HL-60/S4 treated with retinoic acid at 250 ng/mL for 4 days and 3 days (cell line): ENCODE measurements around the gene TOGARAM2.

Experiments
- in situ Hi-C: fragments of 300-500 bp; cut with MboI; formaldehyde crosslinking; loops from 2 replicates; pipeline ENCODE4 v1.7.0; 2022; ENCODE audit warnings: low sequenced_read_pairs

TOGARAM2 gene

GRCh38 chr2:29016504-29016903 lies 35.4 kb downstream of the TOGARAM2 start:
- in situ Hi-C loops: no loop called here

DNA sequence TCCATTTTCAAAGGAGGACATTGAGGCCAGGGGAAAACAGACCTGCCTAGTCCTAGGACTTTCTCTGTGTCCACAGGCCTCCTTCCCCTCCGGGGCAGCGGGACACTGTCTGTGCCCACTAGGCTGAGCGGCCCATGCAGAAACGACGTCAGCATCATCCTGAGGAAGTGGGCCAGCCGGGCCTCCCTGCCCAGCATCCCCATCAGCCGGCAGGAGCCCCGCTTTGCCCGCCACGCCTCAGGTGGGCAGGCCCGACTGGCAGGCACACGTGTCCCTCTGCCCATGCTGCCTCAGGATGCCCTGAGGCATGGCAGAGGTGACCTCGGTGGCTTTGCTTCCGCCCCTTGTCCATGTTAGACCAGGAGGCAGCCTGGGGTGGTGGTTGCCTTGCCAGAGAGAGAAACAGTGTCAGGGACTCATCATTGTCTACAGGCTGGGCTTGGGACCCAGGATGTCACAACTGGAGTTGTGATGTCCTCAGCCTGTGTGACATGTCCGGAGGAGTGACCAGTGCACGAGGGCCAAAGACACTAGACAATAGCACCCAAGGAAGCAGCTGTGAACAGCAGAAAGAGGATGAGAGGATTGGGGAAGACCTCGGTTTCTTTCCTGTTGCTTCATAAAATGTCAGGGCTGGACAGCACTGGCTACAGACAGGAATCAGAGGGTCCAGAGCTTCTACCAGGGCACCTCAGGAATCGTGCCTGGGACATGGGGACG lies 36.8 kb downstream of the TOGARAM2 start:
- in situ Hi-C loops: no loop called here

- in situ Hi-C loops: no loop called here
Measured at GRCh38 chr2:29021886-29022285, 40.8 kb downstream of the TOGARAM2 start.

GRCh38 chr2:29022679-29023078 lies 41.6 kb downstream of the TOGARAM2 start:
- in situ Hi-C loops: no loop called here

GRCh38 chr2:29023188-29023587 lies 42.1 kb downstream of the TOGARAM2 start:
- in situ Hi-C loops: no loop called here

- in situ Hi-C loops: no loop called here
Measured at GRCh38 chr2:29024882-29025430, 43.9 kb downstream of the TOGARAM2 start.

DNA sequence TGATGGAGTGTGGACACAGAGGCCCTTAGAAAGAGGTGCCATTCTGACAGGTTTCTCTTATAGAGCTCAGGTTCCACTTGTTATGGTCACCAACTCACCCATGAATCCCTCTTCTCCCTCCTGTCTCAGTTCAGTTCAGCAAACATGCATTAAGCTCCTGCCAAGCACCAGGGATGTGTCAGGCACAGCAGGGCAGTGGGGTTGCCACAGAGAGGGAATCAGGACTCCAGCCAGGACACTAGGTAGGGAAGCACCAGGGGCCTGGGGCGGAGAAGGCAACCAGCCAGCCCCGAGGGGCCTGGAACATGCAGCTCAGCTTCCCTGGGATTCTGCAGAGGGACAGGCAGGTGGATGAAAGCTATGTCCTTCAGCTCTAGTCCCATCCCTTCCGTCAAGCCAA lies 44.6 kb downstream of the TOGARAM2 start:
- in situ Hi-C loops: no loop called here

- in situ Hi-C loops: no loop called here
Measured at GRCh38 chr2:29031046-29031445, 49.9 kb downstream of the TOGARAM2 start.

DNA sequence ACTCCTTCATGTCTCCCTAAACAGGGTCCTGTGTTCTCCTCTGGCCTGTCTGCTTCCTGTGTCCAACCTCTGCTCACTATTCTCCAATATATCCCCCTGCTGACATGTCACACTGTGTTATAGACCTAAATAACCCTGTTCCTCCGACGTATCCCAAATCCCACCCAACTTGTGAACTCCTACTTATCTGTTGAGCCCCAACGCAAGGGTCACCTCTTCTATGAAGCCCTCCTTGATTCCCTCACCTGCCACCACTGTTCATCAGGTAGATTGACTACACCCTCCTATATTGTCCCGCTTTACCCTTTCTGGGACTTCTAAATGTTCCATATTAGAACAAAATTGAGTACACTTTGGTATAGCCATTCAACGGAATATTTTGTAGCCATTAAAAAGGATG lies 51.1 kb downstream of the TOGARAM2 start:
- in situ Hi-C loops: no loop called here

- in situ Hi-C loops: no loop called here
Measured at GRCh38 chr2:29033172-29033571, 52.1 kb downstream of the TOGARAM2 start.

GRCh38 chr2:29033656-29034055 lies 52.6 kb downstream of the TOGARAM2 start:
- in situ Hi-C loops: no loop called here

DNA sequence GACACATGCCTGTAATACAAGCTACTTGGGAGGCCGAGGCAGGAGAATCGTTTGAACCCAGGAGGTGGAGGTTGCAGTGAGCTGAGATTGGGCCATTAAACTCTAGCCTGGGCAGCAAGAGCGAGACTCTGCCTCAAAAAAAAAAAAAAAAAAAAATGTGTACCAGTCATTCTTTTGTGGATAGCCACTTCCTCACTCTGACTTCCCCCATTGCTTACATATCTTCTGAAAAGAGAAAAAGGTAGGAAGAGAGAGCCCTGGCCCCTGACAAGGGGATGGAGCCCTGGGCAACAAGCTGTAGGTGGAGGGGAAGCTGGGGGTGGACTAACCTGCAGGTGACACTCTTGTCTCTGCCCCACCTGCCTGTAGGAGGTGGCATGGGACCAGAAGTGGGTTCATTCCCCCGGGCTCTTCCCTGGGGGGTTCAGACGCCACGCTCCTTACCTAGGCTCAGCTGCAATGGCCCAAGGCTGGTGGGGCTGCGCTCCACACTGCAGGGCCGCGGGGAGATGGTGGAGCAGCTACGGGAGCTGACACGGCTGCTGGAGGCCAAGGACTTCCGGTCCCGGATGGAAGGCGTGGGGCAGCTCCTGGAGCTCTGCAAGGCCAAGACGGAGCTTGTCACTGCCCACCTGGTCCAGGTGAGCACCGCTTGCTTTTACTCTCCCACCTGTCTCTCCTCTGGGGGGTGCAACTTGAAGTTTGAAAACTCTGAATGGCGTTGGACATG lies 54.1 kb downstream of the TOGARAM2 start:
- in situ Hi-C loops: no loop called here

GRCh38 chr2:29039718-29040480 lies 58.8 kb downstream of the TOGARAM2 start:
- in situ Hi-C loops: no loop called here

GRCh38 chr2:29040552-29040951 lies 59.5 kb downstream of the TOGARAM2 start:
- in situ Hi-C loops: no loop called here

- in situ Hi-C loops: no loop called here
Measured at GRCh38 chr2:29041161-29041660, 60.1 kb downstream of the TOGARAM2 start.

- in situ Hi-C loops: no loop called here
Measured at GRCh38 chr2:29042561-29043075, 61.5 kb downstream of the TOGARAM2 start.

DNA sequence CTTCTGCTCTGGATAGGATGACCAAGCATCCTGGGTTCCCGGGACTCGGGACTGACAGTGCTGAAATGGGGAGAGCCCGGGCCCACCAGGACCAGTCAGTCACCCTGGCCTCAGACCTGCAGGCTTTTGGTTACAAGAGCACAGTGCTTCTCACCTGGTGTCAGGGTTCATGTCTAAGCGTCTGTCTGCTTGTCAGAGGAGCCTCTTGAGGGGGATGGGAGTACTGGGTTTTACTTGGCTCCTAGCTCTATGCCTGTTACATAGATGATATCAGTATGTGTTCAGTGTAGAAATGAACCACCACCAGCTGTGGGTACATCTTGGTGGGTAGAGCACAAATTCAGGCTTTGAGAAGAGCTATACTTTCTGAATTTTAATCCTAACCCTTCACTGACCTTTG lies 63.4 kb downstream of the TOGARAM2 start:
- in situ Hi-C loops: no loop called here

GRCh38 chr2:29046321-29046720 lies 65.2 kb downstream of the TOGARAM2 start:
- in situ Hi-C loops: no loop called here

DNA sequence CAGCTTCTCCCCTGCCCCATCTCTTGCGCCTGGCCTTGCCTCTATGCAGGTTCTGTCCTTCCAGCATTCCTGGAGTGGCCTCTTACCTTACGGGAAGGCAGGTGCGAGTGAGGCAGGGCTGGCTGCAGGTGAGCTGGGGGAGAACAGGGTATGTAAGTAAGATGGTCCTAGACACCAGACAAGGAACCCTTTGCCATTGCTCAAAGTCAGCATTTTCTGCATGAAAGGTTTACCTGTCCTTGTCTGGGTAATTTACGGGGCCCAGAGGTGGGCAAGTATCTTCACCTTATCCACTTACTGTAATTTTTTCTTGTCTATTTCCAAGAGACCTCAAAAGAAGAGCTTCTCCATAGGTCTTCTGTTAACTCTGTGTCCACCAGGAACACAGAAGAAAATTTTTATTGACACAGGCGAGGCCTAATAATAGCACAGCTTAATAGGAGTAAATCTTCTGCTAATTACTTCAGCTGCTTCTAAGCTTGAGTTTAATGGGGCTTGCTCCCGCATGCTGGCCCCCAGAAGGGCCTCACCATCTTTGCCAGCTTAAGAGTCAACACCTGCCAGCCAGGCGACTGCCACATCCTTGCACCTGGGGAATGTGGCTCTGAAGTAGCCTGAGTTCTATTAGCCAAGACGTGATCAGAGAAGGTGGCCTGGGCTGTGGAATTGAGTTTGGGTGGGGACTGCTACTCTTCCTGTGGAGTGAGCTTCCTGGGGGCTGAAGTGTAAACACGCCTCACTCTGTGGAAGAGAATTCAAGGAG lies 66.2 kb downstream of the TOGARAM2 start:
- in situ Hi-C loops: no loop called here

GRCh38 chr2:29050591-29050990 lies 69.5 kb downstream of the TOGARAM2 start:
- in situ Hi-C loops: no loop called here
